HPDE6-E6E7 (cell line): ENCODE data around the gene CHKA.
A peak's percentile ranks its signal among the peaks of the same experiment; 100 is the strongest.

Experiments
- DNase-seq: peaks from one replicate; pipeline ENCODE4 v3.0.0; 2011; ENCODE audit warnings: missing footprints; ENCODE audit errors: extremely low spot score

The CHKA gene

GRCh38 chr11:68033708-68034045 lies 87.5 kb downstream of the CHKA start:
- no peak for DNase-seq

GRCh38 chr11:68032997-68033707 lies 88.0 kb downstream of the CHKA start:
- no peak for DNase-seq

GRCh38 chr11:68032003-68032402 lies 89.2 kb downstream of the CHKA start:
- DNase-seq: no peak

- DNase-seq: no peak
Observed at GRCh38 chr11:68031144-68031464, 90.1 kb downstream of the CHKA start.

GRCh38 chr11:68030318-68031143 lies 90.7 kb downstream of the CHKA start, which contains the start of gene NDUFS8:
TSS of gene NDUFS8 (plus strand) at chr11:68030681. CDS start at chr11:68032152, 1,471 bp downstream.
- peak; percentile 99 for DNase-seq

- DNase-seq: no peak
Observed at GRCh38 chr11:68028802-68029545, 92.2 kb downstream of the CHKA start.

GRCh38 chr11:68027667-68028066 lies 93.5 kb downstream of the CHKA start:
- no peak for DNase-seq

GRCh38 chr11:68026391-68027105 lies 94.6 kb downstream of the CHKA start:
- DNase-seq: no peak

- no peak for DNase-seq
Observed at GRCh38 chr11:68025047-68025446, 96.1 kb downstream of the CHKA start.

GRCh38 chr11:68024508-68024907 lies 96.7 kb downstream of the CHKA start:
- no peak for DNase-seq

- no peak for DNase-seq
Observed at GRCh38 chr11:68022531-68022930, 98.7 kb downstream of the CHKA start.

GRCh38 chr11:68021167-68021787 lies 99.9 kb downstream of the CHKA start:
- no peak for DNase-seq

GRCh38 chr11:68020575-68020974 lies 100.6 kb downstream of the CHKA start:
- DNase-seq: no peak

GRCh38 chr11:68019486-68019885 lies 101.7 kb downstream of the CHKA start:
- DNase-seq: no peak

GRCh38 chr11:68018730-68019190 lies 102.4 kb downstream of the CHKA start:
- DNase-seq: no peak

- no peak for DNase-seq
Observed at GRCh38 chr11:68017980-68018729, 103.0 kb downstream of the CHKA start.

- no peak for DNase-seq
Observed at GRCh38 chr11:68016904-68017817, 104.0 kb downstream of the CHKA start.

GRCh38 chr11:68016161-68016903 lies 104.9 kb downstream of the CHKA start:
- no peak for DNase-seq

GRCh38 chr11:68015467-68015866 lies 105.7 kb downstream of the CHKA start:
- DNase-seq: no peak
